Skeletal muscle tissue (tissue), 4 donors: ENCODE data around the gene ABLIM1. TPM values are rescaled to one million over a fixed set of nuclear protein-coding genes. Genes with fewer than 3 reads are reported as not detected.
A peak's percentile ranks its signal among the peaks of the same experiment; 100 is the strongest.

Source experiments
- H3K27ac ChIP-seq: one replicate; pipeline ENCODE4 v1.7.0; 2013; ENCODE audit warnings: mild to moderate bottlenecking, low read depth, low read length, inconsistent platforms
- H3K27me3 ChIP-seq, 3 donors: one replicate each; pipeline ENCODE4 v1.7.0; 2013; ENCODE audit warnings: low read length in 3 of 3; ENCODE audit not compliant: control insufficient read depth in 3 of 3, insufficient read depth in 3 of 3
- H3K36me3 ChIP-seq, 3 donors: one replicate each; pipeline ENCODE4 v1.7.0; 2013; ENCODE audit warnings: low read length in 3 of 3; ENCODE audit not compliant: control insufficient read depth in 3 of 3, insufficient read depth in 3 of 3
- H3K4me1 ChIP-seq, 3 donors: one replicate each; pipeline ENCODE4 v1.7.0; 2013; ENCODE audit warnings: low read length in 3 of 3, mild to moderate bottlenecking in 3 of 3; ENCODE audit not compliant: control insufficient read depth in 3 of 3, insufficient read depth in 3 of 3
- H3K4me3 ChIP-seq, 3 donors: one replicate each; pipeline ENCODE4 v1.7.0; 2013; ENCODE audit warnings: low read length in 3 of 3
- H3K9ac ChIP-seq, 3 donors: one replicate each; pipeline ENCODE4 v1.7.0; 2013; ENCODE audit warnings: low read length in 3 of 3, mild to moderate bottlenecking in 3 of 3, moderate library complexity in 2 of 3, low read depth in 1 of 3
- H3K9me3 ChIP-seq, 3 donors: one replicate each; pipeline ENCODE4 v1.7.0; 2013; ENCODE audit warnings: low read length in 3 of 3; ENCODE audit not compliant: control insufficient read depth in 3 of 3
- total RNA-seq: library from RNA; depleted of rRNA; stranded (reverse); fragments of >200 nt; gene quantifications from one replicate; pipeline ENCODE4 v1.2.3, GENCODE V29; 2014
- donor health status: Osteomylitis.

ABLIM1 gene
- total RNA-seq, 1 donor from 2014 or later: 34.4 TPM

GRCh38 chr10:114517368-114518250 lies 140.5 kb downstream of the ABLIM1 start:
- no peaks in the 10 kb centered on the region for H3K9me3 ChIP-seq
- no peak overlapping the region for H3K27ac ChIP-seq
- H3K36me3 ChIP-seq: no peaks in the 10 kb centered on the region
- no peaks in the 10 kb centered on the region for H3K27me3 ChIP-seq
- no peak overlapping the region for H3K9ac ChIP-seq
- peaks cover 7 to 18% (median 9%) of the 10 kb centered on the region in 3 donors for H3K4me1 ChIP-seq
- no peak overlapping the region for H3K4me3 ChIP-seq

- peaks cover 5 to 12% (median 7%) of the 10 kb centered on the region in 3 donors for H3K4me1 ChIP-seq
- H3K9ac ChIP-seq: no peak overlapping the region
- H3K36me3 ChIP-seq: no peaks in the 10 kb centered on the region
- no peak overlapping the region for H3K27ac ChIP-seq
- no peaks in the 10 kb centered on the region for H3K9me3 ChIP-seq
- no peak overlapping the region for H3K4me3 ChIP-seq
- no peaks in the 10 kb centered on the region for H3K27me3 ChIP-seq
These were observed 141.7 kb downstream of the ABLIM1 start for GRCh38 chr10:114516356-114516755.

GRCh38 chr10:114515298-114515914 lies 142.7 kb downstream of the ABLIM1 start:
- H3K9me3 ChIP-seq: no peaks in the 10 kb centered on the region
- H3K27ac ChIP-seq: no peak overlapping the region
- H3K36me3 ChIP-seq: no peaks in the 10 kb centered on the region
- no peak overlapping the region for H3K4me3 ChIP-seq
- H3K4me1 ChIP-seq: peaks cover 5 to 12% (median 7%) of the 10 kb centered on the region in 3 donors
- H3K9ac ChIP-seq: no peak overlapping the region
- H3K27me3 ChIP-seq: no peaks in the 10 kb centered on the region

GRCh38 chr10:114513381-114513792 lies 144.7 kb downstream of the ABLIM1 start:
- no peak overlapping the region for H3K27ac ChIP-seq
- H3K27me3 ChIP-seq: no peaks in the 10 kb centered on the region
- no peaks in the 10 kb centered on the region for H3K9me3 ChIP-seq
- peaks cover 0 to 5% (median 4%) of the 10 kb centered on the region in 3 donors for H3K4me1 ChIP-seq
- no peak overlapping the region for H3K9ac ChIP-seq
- H3K36me3 ChIP-seq: peaks cover 0 to 3% (median 0%) of the 10 kb centered on the region in 3 donors
- no peak overlapping the region for H3K4me3 ChIP-seq

GRCh38 chr10:114511881-114512280 lies 146.2 kb downstream of the ABLIM1 start:
- H3K9me3 ChIP-seq: no peaks in the 10 kb centered on the region
- no peaks in the 10 kb centered on the region for H3K27me3 ChIP-seq
- no peak overlapping the region for H3K9ac ChIP-seq
- H3K4me3 ChIP-seq: no peak overlapping the region
- peaks cover 0 to 3% (median 0%) of the 10 kb centered on the region in 3 donors for H3K36me3 ChIP-seq
- H3K4me1 ChIP-seq: peaks cover 10 to 14% (median 12%) of the 10 kb centered on the region in 3 donors
- H3K27ac ChIP-seq: no peak overlapping the region

GRCh38 chr10:114508376-114508775 lies 149.7 kb downstream of the ABLIM1 start:
- Histone ChIP-seq H3K9me3 (no peaks in the 10 kb centered on the region), H3K36me3 (peaks cover 0 to 3% (median 0%) of the 10 kb centered on the region in 3 donors), H3K4me1 (peaks cover 10 to 28% (median 20%) of the 10 kb centered on the region in 3 donors), H3K27ac (peak overlapping the region; percentile 38), H3K27me3 (no peaks in the 10 kb centered on the region), H3K9ac (no peak overlapping the region), H3K4me3 (no peak overlapping the region)

- Histone ChIP-seq H3K9ac (no peak overlapping the region), H3K4me1 (peaks cover 10 to 28% (median 20%) of the 10 kb centered on the region in 3 donors)
These were observed 150.6 kb downstream of the ABLIM1 start for GRCh38 chr10:114507449-114507848.

GRCh38 chr10:114506871-114507385 lies 151.1 kb downstream of the ABLIM1 start:
- Histone ChIP-seq H3K9ac (no peak overlapping the region), H3K4me1 (peaks cover 10 to 28% (median 20%) of the 10 kb centered on the region in 3 donors), H3K9me3 (no peaks in the 10 kb centered on the region), H3K27me3 (no peaks in the 10 kb centered on the region), H3K4me3 (no peak overlapping the region), H3K27ac (peak overlapping the region; percentile 38), H3K36me3 (peaks cover 0 to 3% (median 0%) of the 10 kb centered on the region in 3 donors)

More at GRCh38 chr10:114507449-114507848, 150.6 kb downstream of the ABLIM1 start:
- H3K27me3 ChIP-seq: no peaks in the 10 kb centered on the region
- H3K27ac ChIP-seq: peak overlapping the region; percentile 38
- H3K4me3 ChIP-seq: no peak overlapping the region
- H3K9me3 ChIP-seq: no peaks in the 10 kb centered on the region
- peaks cover 0 to 3% (median 0%) of the 10 kb centered on the region in 3 donors for H3K36me3 ChIP-seq

GRCh38 chr10:114504769-114505579 lies 153.1 kb downstream of the ABLIM1 start:
- Histone ChIP-seq H3K36me3 (peaks cover 0 to 3% (median 0%) of the 10 kb centered on the region in 3 donors), H3K4me1 (peaks cover 10 to 28% (median 20%) of the 10 kb centered on the region in 3 donors), H3K9ac (no peak overlapping the region), H3K4me3 (no peak overlapping the region), H3K27me3 (no peaks in the 10 kb centered on the region), H3K27ac (peak overlapping the region; percentile 55), H3K9me3 (no peaks in the 10 kb centered on the region)
